SH-SY5Y (cell line): Measurements from ENCODE around the gene CLP1.

Experiments
- GATA2 ChIP-seq: IDR thresholded peaks from 2 replicates; pipeline ENCODE4 v1.6.1; 2011; ENCODE audit warnings: mild to moderate bottlenecking, low read depth, low read length
- GATA3 ChIP-seq: IDR thresholded peaks from 2 replicates; pipeline ENCODE4 v1.6.1; 2011; ENCODE audit warnings: low read depth, mild to moderate bottlenecking, low read length, moderate library complexity

CLP1 gene

GRCh38 chr11:57657194-57658022, at the start of gene CLP1:
Gene CLP1, plus strand, starts transcription at chr11:57657762. Its CDS starts 1,715 bp downstream, at chr11:57659477.
- TF ChIP-seq GATA3 (no peak), GATA2 (no peak)

- no peak for TF ChIP-seq GATA3
- no peak for TF ChIP-seq GATA2
Measured at GRCh38 chr11:57610170-57610569, 47.4 kb upstream of the CLP1 start.

GRCh38 chr11:57614234-57614772, 43.3 kb upstream of the CLP1 start:
- TF ChIP-seq GATA2 (no peak), GATA3 (no peak)

GRCh38 chr11:57615308-57615707, 42.3 kb upstream of the CLP1 start:
- no peak for TF ChIP-seq GATA2
- TF ChIP-seq GATA3, result no peak

GRCh38 chr11:57616595-57616994, 41.0 kb upstream of the CLP1 start:
- no peak for TF ChIP-seq GATA3
- TF ChIP-seq GATA2, result no peak

- TF ChIP-seq GATA3 (no peak), GATA2 (no peak)
Measured at GRCh38 chr11:57618438-57618837, 39.1 kb upstream of the CLP1 start.

GRCh38 chr11:57619331-57619730, 38.2 kb upstream of the CLP1 start:
- TF ChIP-seq GATA3 (no peak), GATA2 (no peak)

- TF ChIP-seq GATA2, result no peak
- no peak for TF ChIP-seq GATA3
Measured at GRCh38 chr11:57620467-57620866, 37.1 kb upstream of the CLP1 start.

GRCh38 chr11:57622263-57622662, 35.3 kb upstream of the CLP1 start:
- TF ChIP-seq GATA3 (no peak), GATA2 (no peak)

GRCh38 chr11:57624864-57625263, 32.7 kb upstream of the CLP1 start:
- TF ChIP-seq GATA2 (no peak), GATA3 (no peak)

- TF ChIP-seq GATA3 (no peak), GATA2 (no peak)
Measured at GRCh38 chr11:57626895-57627294, 30.7 kb upstream of the CLP1 start.

- TF ChIP-seq GATA3, result no peak
Measured at GRCh38 chr11:57630171-57630570, 27.4 kb upstream of the CLP1 start.

- TF ChIP-seq GATA3, result no peak
- no peak for TF ChIP-seq GATA2
Measured at GRCh38 chr11:57632116-57632515, 25.4 kb upstream of the CLP1 start.

GRCh38 chr11:57633394-57634070, 24.0 kb upstream of the CLP1 start:
- TF ChIP-seq GATA3 (no peak), GATA2 (no peak)

GRCh38 chr11:57634311-57634710, 23.3 kb upstream of the CLP1 start:
- TF ChIP-seq GATA3 (no peak), GATA2 (no peak)

GRCh38 chr11:57635246-57635645, 22.3 kb upstream of the CLP1 start:
- TF ChIP-seq GATA3 (no peak), GATA2 (no peak)

GRCh38 chr11:57637626-57638004, 19.9 kb upstream of the CLP1 start:
- TF ChIP-seq GATA3, result no peak
- TF ChIP-seq GATA2, result no peak
